Stimulated activated CD4-positive, alpha-beta T cell treated with anti-CD3 and anti-CD28 coated beads, Interleukin-4, amount 100 ng/mL, for 48 hours (primary cell): ENCODE measurements around the gene SYCP2L.

Experiments
- DNase-seq, 2 donors: peaks; one replicate each; pipeline ENCODE4 v3.0.0-alpha.2; 2020; ENCODE audit warnings: low read depth in 2 of 2

The SYCP2L gene

DNA sequence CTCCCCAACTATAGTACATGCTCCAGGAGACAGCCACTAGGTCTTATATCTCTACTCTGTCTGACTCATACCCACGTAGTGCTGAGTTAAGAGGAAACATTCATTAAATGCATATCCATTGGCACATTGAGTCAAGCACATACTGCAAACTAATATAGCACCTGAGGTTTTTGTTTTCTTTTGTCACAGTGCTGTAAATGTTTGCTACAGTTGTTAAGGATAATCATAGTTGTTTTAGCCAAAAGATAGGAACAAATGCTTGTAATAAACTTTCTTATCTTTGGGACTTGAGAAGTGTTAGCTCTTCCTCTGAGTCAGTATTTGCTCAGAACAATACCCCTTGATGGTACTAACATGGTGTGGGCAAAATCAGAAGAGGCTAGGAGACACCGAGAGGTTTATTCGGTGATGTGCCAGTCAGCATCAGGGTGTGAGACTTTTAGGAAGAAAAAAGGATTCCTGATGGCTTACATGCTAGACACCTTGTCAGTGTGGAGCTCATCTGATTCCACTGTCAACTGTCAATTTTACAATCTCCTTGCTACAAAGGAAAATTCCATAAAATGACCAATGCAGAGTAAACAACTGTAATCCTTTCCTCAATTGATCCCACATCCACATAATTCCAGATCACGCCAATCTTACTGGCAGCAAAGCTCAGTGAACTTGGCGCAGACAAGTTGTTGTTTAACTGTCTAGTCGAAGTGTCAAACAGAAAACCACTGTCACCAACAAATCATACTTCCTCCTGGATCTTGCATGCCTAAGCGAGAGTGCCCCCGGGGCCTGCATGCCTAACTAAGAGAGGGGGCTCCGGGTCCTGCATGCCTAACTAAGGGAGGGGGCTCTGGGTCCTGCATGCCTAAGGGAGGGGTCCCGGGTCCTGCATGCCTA is 121.1 kb downstream of the SYCP2L start:
- DNase-seq: no peak

DNA sequence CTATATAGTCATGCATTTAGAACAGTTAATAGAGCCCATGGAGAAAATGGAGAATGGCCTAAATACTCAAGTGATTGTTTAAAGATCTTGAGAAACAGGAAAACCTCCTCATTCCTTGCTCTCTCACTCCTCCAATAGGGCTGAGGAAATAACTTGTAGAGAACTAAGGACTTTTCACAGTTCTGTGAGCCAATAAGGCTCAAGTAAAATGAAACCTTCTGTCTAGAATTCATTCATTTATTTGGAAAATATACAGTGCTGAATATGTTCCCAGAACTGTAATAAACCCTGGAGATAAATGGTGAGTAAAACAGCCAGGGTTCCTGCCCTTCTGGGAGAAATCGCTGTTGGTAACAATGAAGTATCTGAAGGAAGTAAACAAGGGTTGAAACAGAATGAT is 122.0 kb downstream of the SYCP2L start:
- DNase-seq: no peak

DNA sequence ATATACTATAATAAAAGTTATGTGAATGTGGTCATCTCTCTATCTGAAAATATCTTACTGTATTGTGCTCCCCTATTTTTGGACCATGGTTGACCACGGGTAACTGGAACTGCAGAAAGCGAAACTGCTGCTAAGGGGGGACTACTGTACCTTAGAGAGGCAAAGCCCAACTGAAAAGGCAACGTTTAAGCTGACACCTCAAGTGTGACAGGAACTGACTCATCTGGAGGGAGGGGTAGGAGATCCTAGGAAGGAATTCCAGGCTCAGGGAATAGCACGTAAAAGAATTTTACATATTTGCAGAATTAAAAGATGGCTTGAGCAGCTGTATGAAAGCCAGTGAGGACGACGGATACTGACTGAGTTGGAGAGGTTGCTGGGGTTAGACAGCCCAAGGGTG is 122.5 kb downstream of the SYCP2L start:
- DNase-seq: no peak

DNA sequence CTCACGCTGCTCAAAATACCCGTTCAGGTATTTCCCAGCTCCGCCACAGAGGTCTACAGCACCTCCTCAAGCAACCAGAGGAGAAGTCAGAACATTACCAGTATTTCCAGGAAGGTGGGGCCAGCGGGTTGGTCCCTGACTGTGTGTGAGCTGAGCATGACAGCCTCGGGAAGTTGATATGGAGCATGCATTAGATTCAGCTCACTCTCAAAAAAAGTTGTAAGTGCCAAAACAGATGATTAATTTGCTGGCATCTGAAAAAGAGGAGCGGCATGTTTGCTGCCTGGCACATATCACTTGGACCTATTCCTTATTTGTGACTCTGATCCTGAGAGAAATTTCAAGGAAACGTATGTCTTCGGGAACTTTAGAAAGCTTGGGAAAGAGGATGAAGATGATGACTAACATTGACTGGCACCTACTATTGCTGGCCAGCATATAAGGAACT is 125.0 kb downstream of the SYCP2L start:
- no peak for DNase-seq

DNA sequence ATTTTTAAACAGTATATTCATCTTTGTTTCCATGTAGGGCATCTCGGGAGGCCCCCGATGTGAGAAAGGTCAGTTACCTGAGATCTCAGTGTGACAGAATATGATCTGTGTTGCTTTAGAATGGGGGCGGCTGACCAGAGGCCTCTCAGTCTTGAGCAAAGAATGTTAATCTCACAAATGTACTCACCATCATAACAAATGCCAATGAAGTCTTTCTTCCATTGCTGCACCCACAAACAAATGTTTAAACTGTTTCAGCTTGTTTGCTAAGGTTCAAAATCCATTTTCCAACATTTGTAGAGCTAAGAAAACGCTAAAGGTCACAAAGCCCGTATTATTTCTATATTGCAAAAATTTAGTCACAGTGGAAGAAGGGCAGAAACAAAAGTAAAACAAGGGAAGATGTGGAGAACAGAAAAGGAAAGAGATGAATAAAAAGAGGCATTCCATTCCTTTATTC is 125.5 kb downstream of the SYCP2L start:
- DNase-seq: no peak

DNA sequence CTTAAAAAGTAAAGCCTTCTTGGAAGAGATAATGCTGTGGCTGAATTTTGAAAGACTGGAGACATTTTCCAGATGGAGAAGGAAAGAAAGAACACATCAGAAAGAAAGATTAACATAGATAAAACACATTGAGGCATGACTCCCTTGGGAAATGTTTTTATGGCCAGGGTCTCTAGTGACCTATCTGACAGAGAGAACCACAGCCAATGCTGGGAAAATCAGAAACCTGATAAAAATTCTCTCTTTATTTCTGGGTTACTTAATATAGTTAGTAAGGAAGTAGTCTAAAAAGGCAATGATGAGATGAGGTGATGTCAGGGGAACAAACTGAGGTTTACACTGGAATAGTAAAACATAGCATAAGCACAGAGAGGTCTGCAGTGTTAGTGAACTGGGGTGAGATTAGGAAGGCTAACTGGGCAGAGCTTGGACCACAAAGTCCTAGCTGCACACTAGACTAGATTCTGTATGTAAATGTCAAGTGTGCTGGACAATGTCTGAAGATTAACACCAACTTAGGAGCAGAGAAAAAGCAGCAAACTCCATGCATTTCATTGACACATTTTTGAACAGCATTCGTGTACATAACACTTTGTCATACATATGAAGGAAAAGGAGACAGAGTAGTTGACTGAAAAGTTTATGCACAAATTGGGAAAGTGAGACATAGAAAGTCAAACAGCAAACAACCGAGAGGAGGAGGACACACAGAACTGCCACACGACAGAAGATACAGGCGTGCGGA is 126.3 kb downstream of the SYCP2L start:
- DNase-seq: no peak

DNA sequence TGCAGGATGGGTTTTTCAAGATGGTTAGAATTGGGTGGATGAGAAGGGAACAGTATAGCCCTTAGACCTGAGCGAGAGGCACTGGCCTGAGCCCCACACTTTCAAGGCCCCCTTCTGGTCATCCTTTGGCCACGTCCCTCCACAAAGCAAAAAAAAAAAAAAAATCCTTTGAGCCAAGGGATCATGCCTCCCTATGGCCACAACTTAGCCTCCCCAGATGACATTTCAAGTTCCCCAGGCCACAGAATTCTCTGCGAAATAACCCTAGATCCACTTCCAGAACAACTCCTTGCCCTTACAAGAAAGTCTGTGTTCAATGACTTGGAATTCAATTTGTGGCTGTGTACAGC is 126.8 kb downstream of the SYCP2L start:
- DNase-seq: no peak

DNA sequence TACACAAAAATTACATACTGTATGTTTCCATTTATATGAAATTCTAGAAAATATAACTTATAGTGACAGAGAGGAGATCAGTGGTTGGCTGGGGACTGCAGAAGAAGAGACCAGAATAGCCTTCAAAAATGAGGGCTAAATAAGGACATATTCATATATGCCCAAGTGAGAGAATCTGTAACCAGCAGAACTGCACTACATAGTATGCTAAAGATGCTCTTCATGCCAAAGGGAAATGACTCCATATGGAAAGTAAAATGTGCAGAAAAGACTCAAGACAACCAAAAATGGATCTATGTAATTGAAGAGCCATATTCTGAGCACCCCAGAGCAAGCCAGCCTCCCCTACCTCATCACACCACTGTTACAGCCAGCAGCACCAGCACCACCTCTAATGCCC is 128.2 kb downstream of the SYCP2L start:
- no peak for DNase-seq

DNA sequence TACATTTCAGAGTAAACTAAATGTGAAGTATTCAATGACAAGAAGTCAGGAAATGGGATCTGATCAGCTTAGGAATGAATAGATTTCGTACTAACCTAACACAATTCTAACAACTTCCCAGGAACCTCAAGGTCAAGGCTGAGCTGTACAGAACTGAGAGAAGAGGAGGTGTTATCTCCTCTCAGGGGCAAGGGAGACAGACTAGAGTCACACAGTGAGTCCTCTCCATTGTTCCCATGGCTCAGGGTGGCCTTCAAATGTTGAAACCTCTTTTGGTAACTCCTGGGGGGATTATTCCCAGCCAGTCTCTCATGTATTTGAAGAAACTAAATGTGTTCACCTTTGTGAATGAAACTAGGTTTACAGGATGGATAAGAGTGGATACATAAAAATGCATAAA is 129.6 kb downstream of the SYCP2L start:
- DNase-seq: no peak

DNA sequence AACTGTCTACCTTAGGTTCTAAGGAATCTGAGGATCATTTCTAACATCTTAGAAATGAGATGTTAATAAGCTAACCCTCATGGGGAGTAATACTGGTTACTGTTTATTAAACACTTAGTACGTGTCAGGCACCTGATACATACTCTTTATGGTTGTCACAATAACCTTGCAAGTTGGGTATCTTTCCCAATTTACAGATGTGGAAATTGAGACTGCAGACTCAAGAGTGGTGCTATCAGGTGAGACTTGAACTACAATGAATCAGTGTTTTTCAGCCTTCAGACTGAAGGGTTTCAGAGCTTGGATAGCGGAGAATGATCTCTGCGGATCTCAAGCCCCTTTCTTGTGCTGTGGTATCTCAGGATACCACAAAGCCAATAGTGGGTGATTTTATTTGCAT is 130.2 kb downstream of the SYCP2L start:
- no peak for DNase-seq

DNA sequence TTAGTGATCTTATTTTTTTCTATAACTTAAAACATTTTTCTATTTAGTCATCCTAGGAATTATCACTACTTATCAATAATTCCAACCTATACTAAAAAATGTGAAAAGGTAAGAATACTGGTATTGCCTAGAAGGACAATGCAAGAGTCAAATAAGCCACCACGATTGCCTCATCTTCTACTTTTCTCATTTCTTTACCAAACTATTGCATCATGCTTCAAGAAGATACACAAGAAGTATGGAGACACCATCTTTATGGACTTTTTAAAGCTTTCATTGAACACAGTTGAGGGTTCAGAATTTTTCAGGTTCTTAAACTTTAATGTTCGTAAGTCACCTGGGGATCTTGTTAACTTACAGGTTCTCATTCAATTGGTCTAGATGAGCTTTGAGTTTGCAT is 131.4 kb downstream of the SYCP2L start:
- DNase-seq: no peak

DNA sequence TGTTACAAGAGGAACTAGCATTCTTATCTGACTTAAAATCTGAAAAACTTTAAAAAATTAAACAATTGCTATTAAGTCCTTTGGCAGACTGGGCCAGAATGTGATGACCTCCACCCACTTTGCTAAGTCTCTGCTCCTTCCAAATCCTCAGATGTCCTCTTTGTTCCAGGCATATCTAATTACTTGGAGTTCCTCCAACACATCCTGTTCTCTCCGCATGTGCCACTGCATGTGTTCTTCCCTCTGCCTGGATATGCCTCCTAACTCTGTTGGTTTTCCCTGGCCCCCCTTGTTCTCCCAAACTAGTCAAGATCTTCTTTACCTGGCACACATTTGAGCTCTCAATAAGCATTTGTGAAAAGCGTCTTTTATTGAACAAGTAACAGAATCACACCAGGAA is 134.2 kb downstream of the SYCP2L start:
- no peak for DNase-seq

DNA sequence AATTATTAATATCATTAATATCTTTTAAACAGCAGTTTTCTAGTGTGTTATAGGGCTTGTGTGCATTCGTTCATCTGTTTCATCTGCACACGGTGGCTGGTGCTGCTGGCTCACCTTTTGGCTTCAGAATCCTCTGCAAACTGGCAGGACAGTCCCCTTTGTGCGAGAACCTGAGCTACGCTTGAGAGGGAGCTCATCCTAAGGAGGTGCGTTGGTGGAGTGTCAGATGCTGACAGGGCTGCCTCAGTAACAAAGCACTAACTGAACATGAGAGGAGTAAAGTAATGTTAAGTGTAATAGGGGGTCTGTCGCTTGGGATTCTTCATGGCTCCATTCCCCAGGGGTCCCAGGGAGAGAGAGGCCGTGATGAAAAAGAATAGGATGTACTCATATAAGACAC is 134.9 kb downstream of the SYCP2L start:
- DNase-seq: no peak

DNA sequence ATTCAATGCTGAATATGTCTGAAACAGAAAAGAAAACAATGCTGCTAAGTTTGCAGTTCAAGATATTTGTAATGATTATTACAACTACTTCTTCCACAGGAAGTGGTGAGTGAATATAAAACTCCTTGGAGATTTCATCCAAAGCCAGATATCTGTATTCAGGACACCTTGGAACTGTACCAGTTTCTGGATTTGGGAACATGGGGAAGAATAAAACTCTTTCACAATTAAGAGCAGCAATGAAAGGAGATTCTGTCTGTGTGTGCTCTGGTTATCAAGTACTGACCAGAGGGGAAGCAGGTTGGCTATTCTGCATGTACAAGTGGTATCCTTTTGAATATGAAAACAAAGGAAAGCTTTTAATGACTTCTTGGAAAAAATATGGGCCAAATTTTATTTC is 136.2 kb downstream of the SYCP2L start:
- DNase-seq: no peak
